H9 (cell line): ENCODE measurements around the gene ACTN3. TPM values are rescaled to one million over a fixed set of nuclear protein-coding genes. Genes with fewer than 3 reads are reported as not detected.

Source experiments
- DNase-seq: peaks from one replicate; pipeline ENCODE4 v3.0.0-alpha.2; 2017
- H2AFZ ChIP-seq: one replicate; pipeline ENCODE4 v1.6.1; 2013; ENCODE audit warnings: mild to moderate bottlenecking, low read length, control low read depth, moderate library complexity
- H2AK5ac ChIP-seq: 2 replicates; pipeline ENCODE4 v1.6.1; 2013; ENCODE audit warnings: low read length, control low read depth, mixed read lengths; ENCODE audit not compliant: insufficient read length
- H2BK120ac ChIP-seq: one replicate; pipeline ENCODE4 v1.6.1; 2013; ENCODE audit warnings: low read depth, mild to moderate bottlenecking, low read length, control low read depth, inconsistent platforms; ENCODE audit not compliant: poor library complexity, severe bottlenecking
- H2BK12ac ChIP-seq: 2 replicates; pipeline ENCODE4 v1.6.1; 2013; ENCODE audit warnings: low read length, control low read depth, mixed read lengths, low read depth; ENCODE audit not compliant: insufficient read length
- H2BK15ac ChIP-seq: 2 replicates; pipeline ENCODE4 v1.6.1; 2013; ENCODE audit warnings: low read depth, low read length, control low read depth
- H2BK20ac ChIP-seq: one replicate; pipeline ENCODE4 v1.6.1; 2013; ENCODE audit warnings: low read depth, mild to moderate bottlenecking, low read length, control low read depth, inconsistent platforms; ENCODE audit not compliant: poor library complexity, severe bottlenecking
- H2BK5ac ChIP-seq: 2 replicates; pipeline ENCODE4 v1.6.1; 2013; ENCODE audit warnings: low read length, control low read depth, mixed read lengths; ENCODE audit not compliant: insufficient read length
- H3K14ac ChIP-seq: 2 replicates; pipeline ENCODE4 v1.6.1; 2013; ENCODE audit warnings: low read length, control low read depth; ENCODE audit not compliant: insufficient read depth
- H3K18ac ChIP-seq: 2 replicates; pipeline ENCODE4 v1.6.1; 2013; ENCODE audit warnings: low read depth, mild to moderate bottlenecking, mixed read lengths, low read length, control low read depth; ENCODE audit not compliant: insufficient read length
- H3K23ac ChIP-seq: 2 replicates; pipeline ENCODE4 v1.6.1; 2013; ENCODE audit warnings: low read length, control low read depth, mixed read lengths, low read depth; ENCODE audit not compliant: insufficient read length
- H3K23me2 ChIP-seq: 2 replicates; pipeline ENCODE4 v1.6.1; 2013; ENCODE audit warnings: low read depth, mild to moderate bottlenecking, mixed read lengths, low read length, control low read depth; ENCODE audit not compliant: insufficient read length, poor library complexity, severe bottlenecking
- H3K27ac ChIP-seq: 2 replicates; pipeline ENCODE4 v1.5.1; 2013; ENCODE audit warnings: low read length, control low read depth, mixed read lengths, low read depth; ENCODE audit not compliant: insufficient read length
- H3K27me3 ChIP-seq: 2 replicates; pipeline ENCODE4 v1.6.1; 2013; ENCODE audit warnings: low read length, control low read depth, inconsistent platforms; ENCODE audit not compliant: insufficient read depth
- H3K4ac ChIP-seq: 2 replicates; pipeline ENCODE4 v1.6.1; 2013; ENCODE audit warnings: low read depth, mild to moderate bottlenecking, control low read depth, inconsistent platforms, low read length, moderate library complexity
- H3K4me1 ChIP-seq: 2 replicates; pipeline ENCODE4 v1.6.1; 2013; ENCODE audit warnings: low read length, control low read depth, inconsistent platforms; ENCODE audit not compliant: insufficient read depth
- H3K4me2 ChIP-seq: 2 replicates; pipeline ENCODE4 v1.6.1; 2013; ENCODE audit warnings: low read length, control low read depth, mixed read lengths; ENCODE audit not compliant: insufficient read length, insufficient read depth
- H3K56ac ChIP-seq: 2 replicates; pipeline ENCODE4 v1.6.1; 2013; ENCODE audit warnings: low read depth, mild to moderate bottlenecking, mixed read lengths, low read length, control low read depth; ENCODE audit not compliant: insufficient read length
- H3K79me1 ChIP-seq: 2 replicates; pipeline ENCODE4 v1.6.1; 2013; ENCODE audit warnings: low read depth, mild to moderate bottlenecking, moderate library complexity, low read length, control low read depth, inconsistent platforms; ENCODE audit not compliant: insufficient read depth, poor library complexity, severe bottlenecking
- H3K79me2 ChIP-seq: 2 replicates; pipeline ENCODE4 v1.6.1; 2013; ENCODE audit warnings: low read length, control low read depth, inconsistent platforms; ENCODE audit not compliant: insufficient read depth
- H3K9ac ChIP-seq: 2 replicates; pipeline ENCODE4 v1.6.1; 2013; ENCODE audit warnings: low read length, control low read depth, mixed read lengths; ENCODE audit not compliant: insufficient read length; ENCODE audit errors: extremely low read depth
- H3K9me3 ChIP-seq: one replicate; pipeline ENCODE4 v1.6.1; 2013; ENCODE audit warnings: low read depth, low read length, inconsistent platforms; ENCODE audit not compliant: control insufficient read depth
- H3T11ph ChIP-seq: one replicate; pipeline ENCODE4 v1.6.1; 2013; ENCODE audit warnings: mild to moderate bottlenecking, low read length, control low read depth, inconsistent platforms
- H4K20me1 ChIP-seq: one replicate; pipeline ENCODE4 v1.6.1; 2013; ENCODE audit not compliant: control insufficient read depth, insufficient read length, insufficient read depth
- H4K5ac ChIP-seq: 2 replicates; pipeline ENCODE4 v1.6.1; 2013; ENCODE audit warnings: low read depth, mild to moderate bottlenecking, mixed read lengths, low read length, control low read depth; ENCODE audit not compliant: insufficient read length
- H4K8ac ChIP-seq: replicated peaks from 2 replicates; pipeline ENCODE4 v1.6.1; 2013; ENCODE audit warnings: low read length, control low read depth, mixed read lengths, low read depth; ENCODE audit not compliant: insufficient read length
- H4K91ac ChIP-seq: 2 replicates; pipeline ENCODE4 v1.6.1; 2013; ENCODE audit warnings: low read depth, mild to moderate bottlenecking, moderate library complexity, mixed read lengths, low read length, control low read depth; ENCODE audit not compliant: insufficient read length
- H3K27ac Mint-ChIP-seq, 3 experiments: 2 replicates in 2 of 3; 3 replicates in 1 of 3; pipeline ENCODE4 v1.8.0; 2020 to 2021; ENCODE audit warnings: mixed read lengths in 3 of 3, mild to moderate bottlenecking in 1 of 3, moderate library complexity in 1 of 3
- H3K27me3 Mint-ChIP-seq: 2 replicates; pipeline ENCODE4 v1.8.0; 2021; ENCODE audit warnings: low read depth, mild to moderate bottlenecking, moderate library complexity, mixed read lengths
- H3K36me3 Mint-ChIP-seq, 3 experiments: 2 replicates in 2 of 3; 3 replicates in 1 of 3; pipeline ENCODE4 v1.8.0; 2020 to 2021; ENCODE audit warnings: low read depth in 3 of 3, mixed read lengths in 3 of 3; ENCODE audit not compliant: insufficient read depth in 1 of 3
- H3K4me1 Mint-ChIP-seq, 2 experiments: 2 replicates each; pipeline ENCODE4 v1.8.0; 2020; ENCODE audit warnings: mixed read lengths in 2 of 2
- H3K4me3 Mint-ChIP-seq, 2 experiments: 2 replicates in 1 of 2; 3 replicates in 1 of 2; pipeline ENCODE4 v1.8.0; 2020 to 2021; ENCODE audit warnings: mild to moderate bottlenecking in 2 of 2, mixed read lengths in 2 of 2, moderate library complexity in 1 of 2
- H3K9me3 Mint-ChIP-seq, 2 experiments: 2 replicates in 1 of 2; 3 replicates in 1 of 2; pipeline ENCODE4 v1.8.0; 2020; ENCODE audit warnings: mild to moderate bottlenecking in 2 of 2, mixed read lengths in 2 of 2, moderate library complexity in 1 of 2
- WGBS: extraction: QIAGEN DNeasy Blood & Tissue Kit; methylation state at CpG from one replicate; pipeline ENCODE4 v1.1.7; 2013; ENCODE audit warnings: missing lambda C conversion rate, low lambda C conversion rate, mixed read lengths; ENCODE audit not compliant: insufficient read length; ENCODE audit errors: extremely low coverage; 5-methylcytosine and 5-hydroxymethylcytosine counted together
- total RNA-seq: library from RNA; stranded (reverse); gene quantifications from 2 replicates; pipeline ENCODE4 v1.2.1, GENCODE V29; 2021
- TF ChIP-seq, protein P1 (sequence below): fragments of 200-600 bp; sonication (generic); conservative IDR thresholded peaks from 3 replicates; pipeline ENCODE4 v1.8.0; 2021; ENCODE audit warnings: antibody characterized with exemption, mild to moderate bottlenecking

Gene ACTN3
- total RNA-seq, 1 experiment from 2014 or later: 45.7 TPM

DNA sequence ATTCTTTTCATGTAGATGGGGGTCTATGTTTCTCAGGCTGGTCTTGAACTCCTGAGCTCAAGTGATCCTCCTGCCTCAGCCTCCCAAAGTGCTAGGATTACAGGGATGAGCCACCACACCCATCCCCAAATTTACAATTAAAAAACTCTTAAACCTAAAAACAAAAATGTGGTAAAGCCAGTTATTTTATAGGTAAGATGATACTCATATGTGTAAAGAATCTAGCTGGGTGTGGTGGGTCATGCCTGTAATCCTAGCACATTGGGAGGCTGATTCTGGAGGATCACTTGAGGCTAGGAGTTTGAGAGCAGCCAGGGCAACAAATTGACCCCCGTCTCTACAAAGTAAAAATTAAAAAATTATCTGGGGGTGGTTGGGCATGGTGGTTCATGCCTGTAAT, 65.8 kb downstream of the ACTN3 start:
- Mint-ChIP-seq H3K4me3 (no peak overlapping the region), H3K27ac (no peak overlapping the region), H3K36me3 (peaks cover under 1 to 21% (median 13%) of the 10 kb centered on the region in 3 experiments), H3K4me1 (peaks cover 0 to 5% of the 10 kb centered on the region in 2 experiments; a peak in 2 of 4 replicates), H3K9me3 (peaks cover 0 to 3% of the 10 kb centered on the region in 2 experiments; a peak in 4 of 5 replicates), H3K27me3 (no peaks in the 10 kb centered on the region)
- no peaks in the 10 kb centered on the region for H3K27me3 ChIP-seq
- H2BK5ac ChIP-seq: no peak overlapping the region
- no peak overlapping the region for H3K56ac ChIP-seq
- H3K14ac ChIP-seq: no peak overlapping the region
- H4K5ac ChIP-seq: no peak overlapping the region
- DNase-seq: no peak
- H2BK20ac ChIP-seq: no peak overlapping the region
- no peak overlapping the region for H2BK120ac ChIP-seq
- H4K91ac ChIP-seq: no peak overlapping the region
- H4K20me1 ChIP-seq: no peaks in the 10 kb centered on the region
- H2AK5ac ChIP-seq: no peak overlapping the region
- H3K4ac ChIP-seq: no peak overlapping the region
- no peak overlapping the region for H4K8ac ChIP-seq
- no peak overlapping the region for H2AFZ ChIP-seq
- H3K4me2 ChIP-seq: no peak overlapping the region
- no CpG with 5 or more reads among the region's 1 CpG for whole genome bisulfite sequencing
- no peaks in the 10 kb centered on the region for H3K79me1 ChIP-seq
- H2BK15ac ChIP-seq: no peak overlapping the region
- H3K23me2 ChIP-seq: peaks cover 2% of the 10 kb centered on the region
- no peak overlapping the region for H3K27ac ChIP-seq
- no peak overlapping the region for H2BK12ac ChIP-seq
- H3K9me3 ChIP-seq: no peaks in the 10 kb centered on the region
- no peak overlapping the region for H3K23ac ChIP-seq
- TF ChIP-seq, protein P1, sequence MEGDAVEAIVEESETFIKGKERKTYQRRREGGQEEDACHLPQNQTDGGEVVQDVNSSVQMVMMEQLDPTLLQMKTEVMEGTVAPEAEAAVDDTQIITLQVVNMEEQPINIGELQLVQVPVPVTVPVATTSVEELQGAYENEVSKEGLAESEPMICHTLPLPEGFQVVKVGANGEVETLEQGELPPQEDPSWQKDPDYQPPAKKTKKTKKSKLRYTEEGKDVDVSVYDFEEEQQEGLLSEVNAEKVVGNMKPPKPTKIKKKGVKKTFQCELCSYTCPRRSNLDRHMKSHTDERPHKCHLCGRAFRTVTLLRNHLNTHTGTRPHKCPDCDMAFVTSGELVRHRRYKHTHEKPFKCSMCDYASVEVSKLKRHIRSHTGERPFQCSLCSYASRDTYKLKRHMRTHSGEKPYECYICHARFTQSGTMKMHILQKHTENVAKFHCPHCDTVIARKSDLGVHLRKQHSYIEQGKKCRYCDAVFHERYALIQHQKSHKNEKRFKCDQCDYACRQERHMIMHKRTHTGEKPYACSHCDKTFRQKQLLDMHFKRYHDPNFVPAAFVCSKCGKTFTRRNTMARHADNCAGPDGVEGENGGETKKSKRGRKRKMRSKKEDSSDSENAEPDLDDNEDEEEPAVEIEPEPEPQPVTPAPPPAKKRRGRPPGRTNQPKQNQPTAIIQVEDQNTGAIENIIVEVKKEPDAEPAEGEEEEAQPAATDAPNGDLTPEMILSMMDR: no peak
- no peak overlapping the region for H3K18ac ChIP-seq
- no peak overlapping the region for H3K9ac ChIP-seq
- H3T11ph ChIP-seq: no peak overlapping the region
- no peaks in the 10 kb centered on the region for H3K4me1 ChIP-seq
- peaks cover 8% of the 10 kb centered on the region for H3K79me2 ChIP-seq

Other genes with a start within 250 kb of the ACTN3 start
- 1.3 and 1.5 TPM in 2 replicates for gene CD248, start 229.9 kb upstream of the ACTN3 start, total RNA-seq
- gene RIN1, start 210.5 kb upstream of the ACTN3 start, total RNA-seq: 5.4 and 5.5 TPM in 2 replicates
- 50.1 and 50.5 TPM in 2 replicates for gene BRMS1, start 201.8 kb upstream of the ACTN3 start, total RNA-seq
- gene B4GAT1, start 199.3 kb upstream of the ACTN3 start, total RNA-seq: 24.3 and 26.3 TPM in 2 replicates
- gene SLC29A2, start 175.1 kb upstream of the ACTN3 start, total RNA-seq: 29.7 and 29.8 TPM in 2 replicates
- 1.6 and 1.8 TPM in 2 replicates for gene NPAS4, start 125.9 kb upstream of the ACTN3 start, total RNA-seq
- gene MRPL11, start 108.1 kb upstream of the ACTN3 start, total RNA-seq: 105 and 106 TPM in 2 replicates
- 9.3 and 10.3 TPM in 2 replicates for gene PELI3, start 80.0 kb upstream of the ACTN3 start, total RNA-seq
- 83.1 and 85.3 TPM in 2 replicates for gene DPP3, start 66.5 kb upstream of the ACTN3 start, total RNA-seq
- gene BBS1, start 36.3 kb upstream of the ACTN3 start, total RNA-seq: 27.2 and 29.5 TPM in 2 replicates
- gene ZDHHC24, start 855 bp upstream of the ACTN3 start, total RNA-seq: 8.1 and 8.9 TPM in 2 replicates
- 0.48 and 0.98 TPM in 2 replicates for gene CTSF, start 21.7 kb downstream of the ACTN3 start, total RNA-seq
- 0.88 and 1.1 TPM in 2 replicates for gene CCDC87, start 46.2 kb downstream of the ACTN3 start, total RNA-seq
- gene CCS, start 46.3 kb downstream of the ACTN3 start, total RNA-seq: 57.5 and 61.1 TPM in 2 replicates
- gene RBM14, start 69.7 kb downstream of the ACTN3 start, total RNA-seq: 164 and 171 TPM in 2 replicates
- 264 and 272 TPM in 2 replicates for gene RBM4, start 91.8 kb downstream of the ACTN3 start, total RNA-seq
- 34.0 and 36.9 TPM in 2 replicates for gene RBM4B, start 131.0 kb downstream of the ACTN3 start, total RNA-seq
- gene SPTBN2, start 182.3 kb downstream of the ACTN3 start, total RNA-seq: 80.4 and 84.8 TPM in 2 replicates